HG02885 (cell line): ENCODE results near the gene CELA3A.
A peak's percentile ranks its signal among the peaks of the same experiment; 100 is the strongest.
"Not testable (repeated sequence)": the region's sequence is repeated elsewhere in the genome, so short reads cannot be mapped to it uniquely, and the experiment has no call there.

Experiments
- ATAC-seq: cut with Tn5 transposase; IDR thresholded peaks from one replicate; pipeline ENCODE4 v1.9.1; 2021; ENCODE audit warnings: mild to moderate bottlenecking; ENCODE audit not compliant: unreplicated experiment, poor library complexity

CELA3A gene

GRCh38 chr1:22001409-22001808 is at the start of gene CELA3A:
TSS of gene CELA3A (plus strand) at chr1:22001657. CDS start at chr1:22001675, 18 bp downstream.
- ATAC-seq, result no peak

GRCh38 chr1:21952786-21953520 is 48.5 kb upstream of the CELA3A start:
- no peak for ATAC-seq

- ATAC-seq, result no peak
These were observed 46.4 kb upstream of the CELA3A start for GRCh38 chr1:21955058-21955457.

- ATAC-seq, result no peak
These were observed 45.8 kb upstream of the CELA3A start for GRCh38 chr1:21955501-21956281.

- ATAC-seq, result no peak
These were observed 44.5 kb upstream of the CELA3A start for GRCh38 chr1:21956720-21957552.

GRCh38 chr1:21961337-21961736 is 40.1 kb upstream of the CELA3A start:
- no peak for ATAC-seq

GRCh38 chr1:21961799-21962198 is 39.7 kb upstream of the CELA3A start:
- ATAC-seq, result no peak

GRCh38 chr1:21963477-21964217 is 37.8 kb upstream of the CELA3A start:
- ATAC-seq, result peak; percentile 41

- no peak for ATAC-seq
These were observed 35.0 kb upstream of the CELA3A start for GRCh38 chr1:21966247-21967000.

GRCh38 chr1:21967216-21967615 is 34.2 kb upstream of the CELA3A start:
- ATAC-seq, result not testable (repeated sequence)

- ATAC-seq, result not testable (repeated sequence)
These were observed 32.4 kb upstream of the CELA3A start for GRCh38 chr1:21969066-21969465.

GRCh38 chr1:21970523-21970922 is 30.9 kb upstream of the CELA3A start:
- ATAC-seq, result not testable (repeated sequence)

- ATAC-seq, result not testable (repeated sequence)
These were observed 28.4 kb upstream of the CELA3A start for GRCh38 chr1:21972973-21973441.

- ATAC-seq, result not testable (repeated sequence)
These were observed 27.5 kb upstream of the CELA3A start for GRCh38 chr1:21973948-21974347.

GRCh38 chr1:21974699-21975098 is 26.8 kb upstream of the CELA3A start:
- not testable (repeated sequence) for ATAC-seq

GRCh38 chr1:21975296-21975695 is 26.2 kb upstream of the CELA3A start:
- ATAC-seq, result not testable (repeated sequence)

GRCh38 chr1:21976703-21977239 is 24.7 kb upstream of the CELA3A start, which contains the start of gene CELA3B:
TSS of gene CELA3B (plus strand) at chr1:21977022. CDS start at chr1:21977040, 18 bp downstream.
- not testable (repeated sequence) for ATAC-seq

- not testable (repeated sequence) for ATAC-seq
These were observed 23.2 kb upstream of the CELA3A start for GRCh38 chr1:21978209-21978608.
